ENCODE measurements around the gene TULP1.

DNA sequence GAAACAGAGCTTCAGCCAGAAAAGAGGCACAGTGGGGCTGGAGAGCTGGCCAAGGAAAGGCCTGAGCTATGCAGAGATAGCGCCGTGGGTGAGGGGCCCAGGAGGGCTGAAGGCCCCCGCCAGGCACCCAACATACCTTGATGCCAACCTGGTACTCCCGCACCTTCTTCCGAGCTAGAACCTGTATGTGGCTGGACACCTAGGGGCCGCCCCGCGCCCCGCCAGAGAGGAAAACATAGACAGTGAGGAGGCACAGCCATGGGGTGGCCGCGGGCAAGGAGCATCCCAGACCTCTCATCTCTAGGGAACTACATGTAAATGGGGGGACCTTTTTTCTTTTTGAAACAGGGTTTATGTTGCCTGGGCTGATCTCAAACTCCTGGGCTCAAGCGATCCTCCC, 32.5 kb downstream of the TULP1 start:
- TF ChIP-seq EZH2 (IDR thresholded peaks at IDR 0.05) = no peak
- no peak for TF ChIP-seq POLR2AphosphoS5 (IDR thresholded peaks at IDR 0.05; ENCODE audit: borderline replicate concordance, low read depth, low read length)

Measured in SK-N-MC (cell line).